ENCODE data around the gene GDPD4. TPM values are rescaled to one million over a fixed set of nuclear protein-coding genes. Genes with fewer than 3 reads are reported as not detected.

Gene GDPD4
- total RNA-seq, 6 donors from 2014 or later = not detected

GRCh38 chr11:77332259-77332658 is 30.8 kb upstream of the GDPD4 start:
- 74 to 89% methylated on average over 2 to 3 of the region's 3 CpGs for WGBS, 2 donors
- H3K27ac ChIP-seq = no peak overlapping the region
- TF ChIP-seq CTCF (IDR thresholded peaks at IDR 0.05) = no peak
- no peak for TF ChIP-seq EP300 (IDR thresholded peaks at IDR 0.05)
- no peak for TF ChIP-seq POLR2AphosphoS5 (IDR thresholded peaks at IDR 0.05)
- no peak for TF ChIP-seq POLR2A (IDR thresholded peaks at IDR 0.05)
- H3K9me3 ChIP-seq = no peaks in the 10 kb centered on the region
- no peak for ATAC-seq (ENCODE audit: low FRiP score in 2 of 2)
- DNase-seq = no peak
- H3K36me3 ChIP-seq = peaks cover 0 to 11% (median 0%) of the 10 kb centered on the region in 4 donors
- no peak overlapping the region for H3K4me3 ChIP-seq
- H3K4me1 ChIP-seq = no peaks in the 10 kb centered on the region
- H3K27me3 ChIP-seq = no peaks in the 10 kb centered on the region

GRCh38 chr11:77325159-77325558 is 23.7 kb upstream of the GDPD4 start:
- Histone ChIP-seq H3K4me3 (no peak overlapping the region), H3K27ac (no peak overlapping the region), H3K9me3 (no peaks in the 10 kb centered on the region), H3K36me3 (peaks cover 0 to 17% (median 4%) of the 10 kb centered on the region in 4 donors), H3K27me3 (no peaks in the 10 kb centered on the region), H3K4me1 (no peaks in the 10 kb centered on the region)
- ATAC-seq (ENCODE audit: low FRiP score in 2 of 2) (no peak), DNase-seq (no peak)
- WGBS, 2 donors = 76 to 86% methylated on average over 1 of the region's 1 CpG
- no peak for TF ChIP-seq EP300 (IDR thresholded peaks at IDR 0.05)
- TF ChIP-seq POLR2A (IDR thresholded peaks at IDR 0.05) = no peak
- no peak for TF ChIP-seq POLR2AphosphoS5 (IDR thresholded peaks at IDR 0.05)
- TF ChIP-seq CTCF (IDR thresholded peaks at IDR 0.05) = no peak

GRCh38 chr11:77324508-77324907 is 23.0 kb upstream of the GDPD4 start:
- H3K27me3 ChIP-seq = no peaks in the 10 kb centered on the region
- no peak overlapping the region for H3K4me3 ChIP-seq
- H3K36me3 ChIP-seq = peaks cover 0 to 17% (median 4%) of the 10 kb centered on the region in 4 donors
- H3K9me3 ChIP-seq = no peaks in the 10 kb centered on the region
- ATAC-seq (ENCODE audit: low FRiP score in 2 of 2) (no peak), DNase-seq (no peak)
- TF ChIP-seq POLR2A (IDR thresholded peaks at IDR 0.05) (no peak), EP300 (IDR thresholded peaks at IDR 0.05) (no peak), CTCF (IDR thresholded peaks at IDR 0.05) (no peak), POLR2AphosphoS5 (IDR thresholded peaks at IDR 0.05) (no peak)
- no peaks in the 10 kb centered on the region for H3K4me1 ChIP-seq
- no peak overlapping the region for H3K27ac ChIP-seq

- peaks cover 0 to 17% (median 4%) of the 10 kb centered on the region in 4 donors for H3K36me3 ChIP-seq
- DNase-seq (no peak), ATAC-seq (ENCODE audit: low FRiP score in 2 of 2) (no peak)
- WGBS, 2 donors = 72 to 75% methylated on average over 2 of the region's 2 CpGs
- H3K9me3 ChIP-seq = no peaks in the 10 kb centered on the region
- no peak for TF ChIP-seq EP300 (IDR thresholded peaks at IDR 0.05)
- TF ChIP-seq POLR2A (IDR thresholded peaks at IDR 0.05) = no peak
- no peak for TF ChIP-seq CTCF (IDR thresholded peaks at IDR 0.05)
- TF ChIP-seq POLR2AphosphoS5 (IDR thresholded peaks at IDR 0.05) = no peak
- H3K27me3 ChIP-seq = no peaks in the 10 kb centered on the region
- no peak overlapping the region for H3K27ac ChIP-seq
- no peaks in the 10 kb centered on the region for H3K4me1 ChIP-seq
- H3K4me3 ChIP-seq = no peak overlapping the region
These were observed 21.6 kb upstream of the GDPD4 start for GRCh38 chr11:77322926-77323590.

DNA sequence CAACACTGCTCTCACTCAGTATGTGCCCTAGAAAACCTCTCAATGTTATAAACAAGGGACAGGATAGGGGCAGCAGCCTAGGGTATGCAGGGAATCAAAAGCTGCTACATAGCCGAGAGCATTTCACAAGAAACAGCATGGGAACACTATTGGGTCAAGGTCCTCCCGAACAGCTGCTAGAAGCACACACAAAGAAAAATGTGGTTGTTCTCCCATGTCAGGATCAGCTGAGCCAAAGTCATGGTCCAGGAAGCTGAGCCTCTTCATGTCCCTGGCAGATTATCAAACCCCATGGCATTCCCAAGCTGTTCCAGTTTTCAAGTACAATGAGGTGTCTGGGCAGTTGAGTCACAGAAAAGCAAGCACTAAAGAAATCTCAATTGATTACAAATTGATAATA is 21.0 kb upstream of the GDPD4 start:
- Histone ChIP-seq H3K9me3 (no peaks in the 10 kb centered on the region), H3K4me3 (no peak overlapping the region), H3K27me3 (no peaks in the 10 kb centered on the region), H3K27ac (no peak overlapping the region), H3K4me1 (no peaks in the 10 kb centered on the region), H3K36me3 (peaks cover 0 to 17% (median 4%) of the 10 kb centered on the region in 4 donors)
- DNase-seq (no peak), ATAC-seq (ENCODE audit: low FRiP score in 2 of 2) (peak; percentile 8 to 73)
- WGBS, 2 donors = 78 to 91% methylated on average over 2 of the region's 2 CpGs
- TF ChIP-seq POLR2A (IDR thresholded peaks at IDR 0.05) = no peak
- no peak for TF ChIP-seq EP300 (IDR thresholded peaks at IDR 0.05)
- TF ChIP-seq POLR2AphosphoS5 (IDR thresholded peaks at IDR 0.05) = peak in 1 of 2 donors; percentile 58
- no peak for TF ChIP-seq CTCF (IDR thresholded peaks at IDR 0.05)

Measured in upper lobe of left lung (tissue), 6 donors.